ENCODE data around the gene APOOL.

APOOL gene

GRCh38 chrX:85089321-85089840, 85.7 kb downstream of the APOOL start:
- Histone ChIP-seq H3K9me3 (ENCODE audit: control insufficient read depth, insufficient read depth, low read length) (no peaks in the 10 kb centered on the region), H3K4me3 (ENCODE audit: low read depth, low read length) (no peak overlapping the region), H3K9ac (ENCODE audit: low read depth, low read length) (no peak overlapping the region), H3K27me3 (ENCODE audit: control insufficient read depth, insufficient read depth, low read length) (no peaks in the 10 kb centered on the region), H3K4me1 (ENCODE audit: control insufficient read depth, insufficient read depth, low read length) (no peaks in the 10 kb centered on the region), H3K36me3 (ENCODE audit: control insufficient read depth, insufficient read depth, low read length) (no peaks in the 10 kb centered on the region)

- H3K4me1 ChIP-seq (ENCODE audit: control insufficient read depth, insufficient read depth, low read length): no peaks in the 10 kb centered on the region
- H3K27me3 ChIP-seq (ENCODE audit: control insufficient read depth, insufficient read depth, low read length): no peaks in the 10 kb centered on the region
- H3K9ac ChIP-seq (ENCODE audit: low read depth, low read length): no peak overlapping the region
- H3K36me3 ChIP-seq (ENCODE audit: control insufficient read depth, insufficient read depth, low read length): no peaks in the 10 kb centered on the region
- peaks cover 2% of the 10 kb centered on the region for H3K9me3 ChIP-seq (ENCODE audit: control insufficient read depth, insufficient read depth, low read length)
- no peak overlapping the region for H3K4me3 ChIP-seq (ENCODE audit: low read depth, low read length)
Observed at GRCh38 chrX:85107407-85107806, 103.7 kb downstream of the APOOL start.

GRCh38 chrX:85108165-85108564, 104.5 kb downstream of the APOOL start:
- Histone ChIP-seq H3K4me1 (ENCODE audit: control insufficient read depth, insufficient read depth, low read length) (no peaks in the 10 kb centered on the region), H3K27me3 (ENCODE audit: control insufficient read depth, insufficient read depth, low read length) (no peaks in the 10 kb centered on the region), H3K36me3 (ENCODE audit: control insufficient read depth, insufficient read depth, low read length) (no peaks in the 10 kb centered on the region), H3K9me3 (ENCODE audit: control insufficient read depth, insufficient read depth, low read length) (peaks cover 2% of the 10 kb centered on the region), H3K4me3 (ENCODE audit: low read depth, low read length) (no peak overlapping the region), H3K9ac (ENCODE audit: low read depth, low read length) (no peak overlapping the region)

GRCh38 chrX:85109235-85109634, 105.6 kb downstream of the APOOL start:
- Histone ChIP-seq H3K36me3 (ENCODE audit: control insufficient read depth, insufficient read depth, low read length) (no peaks in the 10 kb centered on the region), H3K9ac (ENCODE audit: low read depth, low read length) (no peak overlapping the region), H3K4me3 (ENCODE audit: low read depth, low read length) (no peak overlapping the region), H3K9me3 (ENCODE audit: control insufficient read depth, insufficient read depth, low read length) (peaks cover 2% of the 10 kb centered on the region), H3K27me3 (ENCODE audit: control insufficient read depth, insufficient read depth, low read length) (no peaks in the 10 kb centered on the region), H3K4me1 (ENCODE audit: control insufficient read depth, insufficient read depth, low read length) (no peaks in the 10 kb centered on the region)

- no peak overlapping the region for H3K4me3 ChIP-seq (ENCODE audit: low read depth, low read length)
- peaks cover 2% of the 10 kb centered on the region for H3K9me3 ChIP-seq (ENCODE audit: control insufficient read depth, insufficient read depth, low read length)
- no peak overlapping the region for H3K9ac ChIP-seq (ENCODE audit: low read depth, low read length)
- no peaks in the 10 kb centered on the region for H3K36me3 ChIP-seq (ENCODE audit: control insufficient read depth, insufficient read depth, low read length)
- H3K27me3 ChIP-seq (ENCODE audit: control insufficient read depth, insufficient read depth, low read length): no peaks in the 10 kb centered on the region
- H3K4me1 ChIP-seq (ENCODE audit: control insufficient read depth, insufficient read depth, low read length): no peaks in the 10 kb centered on the region
Observed at GRCh38 chrX:85111347-85111746, 107.7 kb downstream of the APOOL start.

GRCh38 chrX:85112293-85112692, 108.6 kb downstream of the APOOL start:
- H3K4me1 ChIP-seq (ENCODE audit: control insufficient read depth, insufficient read depth, low read length): no peaks in the 10 kb centered on the region
- H3K4me3 ChIP-seq (ENCODE audit: low read depth, low read length): no peak overlapping the region
- H3K9ac ChIP-seq (ENCODE audit: low read depth, low read length): no peak overlapping the region
- peaks cover 2% of the 10 kb centered on the region for H3K9me3 ChIP-seq (ENCODE audit: control insufficient read depth, insufficient read depth, low read length)
- no peaks in the 10 kb centered on the region for H3K36me3 ChIP-seq (ENCODE audit: control insufficient read depth, insufficient read depth, low read length)
- H3K27me3 ChIP-seq (ENCODE audit: control insufficient read depth, insufficient read depth, low read length): no peaks in the 10 kb centered on the region

- Histone ChIP-seq H3K27me3 (ENCODE audit: control insufficient read depth, insufficient read depth, low read length) (no peaks in the 10 kb centered on the region), H3K9me3 (ENCODE audit: control insufficient read depth, insufficient read depth, low read length) (no peaks in the 10 kb centered on the region), H3K4me3 (ENCODE audit: low read depth, low read length) (no peak overlapping the region), H3K36me3 (ENCODE audit: control insufficient read depth, insufficient read depth, low read length) (no peaks in the 10 kb centered on the region), H3K9ac (ENCODE audit: low read depth, low read length) (no peak overlapping the region), H3K4me1 (ENCODE audit: control insufficient read depth, insufficient read depth, low read length) (no peaks in the 10 kb centered on the region)
Observed at GRCh38 chrX:85113746-85114145, 110.1 kb downstream of the APOOL start.

- Histone ChIP-seq H3K9ac (ENCODE audit: low read depth, low read length) (no peak overlapping the region), H3K36me3 (ENCODE audit: control insufficient read depth, insufficient read depth, low read length) (no peaks in the 10 kb centered on the region), H3K9me3 (ENCODE audit: control insufficient read depth, insufficient read depth, low read length) (no peaks in the 10 kb centered on the region), H3K4me1 (ENCODE audit: control insufficient read depth, insufficient read depth, low read length) (no peaks in the 10 kb centered on the region), H3K27me3 (ENCODE audit: control insufficient read depth, insufficient read depth, low read length) (no peaks in the 10 kb centered on the region), H3K4me3 (ENCODE audit: low read depth, low read length) (no peak overlapping the region)
Observed at GRCh38 chrX:85114171-85114570, 110.5 kb downstream of the APOOL start.

GRCh38 chrX:85114776-85115175, 111.1 kb downstream of the APOOL start:
- Histone ChIP-seq H3K27me3 (ENCODE audit: control insufficient read depth, insufficient read depth, low read length) (no peaks in the 10 kb centered on the region), H3K9ac (ENCODE audit: low read depth, low read length) (no peak overlapping the region), H3K4me3 (ENCODE audit: low read depth, low read length) (no peak overlapping the region), H3K9me3 (ENCODE audit: control insufficient read depth, insufficient read depth, low read length) (no peaks in the 10 kb centered on the region), H3K4me1 (ENCODE audit: control insufficient read depth, insufficient read depth, low read length) (no peaks in the 10 kb centered on the region), H3K36me3 (ENCODE audit: control insufficient read depth, insufficient read depth, low read length) (no peaks in the 10 kb centered on the region)

- no peaks in the 10 kb centered on the region for H3K36me3 ChIP-seq (ENCODE audit: control insufficient read depth, insufficient read depth, low read length)
- H3K27me3 ChIP-seq (ENCODE audit: control insufficient read depth, insufficient read depth, low read length): no peaks in the 10 kb centered on the region
- no peak overlapping the region for H3K9ac ChIP-seq (ENCODE audit: low read depth, low read length)
- H3K9me3 ChIP-seq (ENCODE audit: control insufficient read depth, insufficient read depth, low read length): no peaks in the 10 kb centered on the region
- H3K4me3 ChIP-seq (ENCODE audit: low read depth, low read length): no peak overlapping the region
- no peaks in the 10 kb centered on the region for H3K4me1 ChIP-seq (ENCODE audit: control insufficient read depth, insufficient read depth, low read length)
Observed at GRCh38 chrX:85115252-85115651, 111.6 kb downstream of the APOOL start.

- no peak overlapping the region for H3K4me3 ChIP-seq (ENCODE audit: low read depth, low read length)
- H3K9me3 ChIP-seq (ENCODE audit: control insufficient read depth, insufficient read depth, low read length): peaks cover 4% of the 10 kb centered on the region
- H3K27me3 ChIP-seq (ENCODE audit: control insufficient read depth, insufficient read depth, low read length): no peaks in the 10 kb centered on the region
- H3K9ac ChIP-seq (ENCODE audit: low read depth, low read length): no peak overlapping the region
- H3K4me1 ChIP-seq (ENCODE audit: control insufficient read depth, insufficient read depth, low read length): no peaks in the 10 kb centered on the region
- no peaks in the 10 kb centered on the region for H3K36me3 ChIP-seq (ENCODE audit: control insufficient read depth, insufficient read depth, low read length)
Observed at GRCh38 chrX:85136409-85136808, 132.7 kb downstream of the APOOL start.

GRCh38 chrX:85139422-85139821, 135.7 kb downstream of the APOOL start:
- H3K9ac ChIP-seq (ENCODE audit: low read depth, low read length): no peak overlapping the region
- H3K36me3 ChIP-seq (ENCODE audit: control insufficient read depth, insufficient read depth, low read length): no peaks in the 10 kb centered on the region

More at GRCh38 chrX:85139422-85139821, 135.7 kb downstream of the APOOL start:
- H3K4me3 ChIP-seq (ENCODE audit: low read depth, low read length): no peak overlapping the region
- H3K27me3 ChIP-seq (ENCODE audit: control insufficient read depth, insufficient read depth, low read length): no peaks in the 10 kb centered on the region
- H3K4me1 ChIP-seq (ENCODE audit: control insufficient read depth, insufficient read depth, low read length): no peaks in the 10 kb centered on the region
- no peaks in the 10 kb centered on the region for H3K9me3 ChIP-seq (ENCODE audit: control insufficient read depth, insufficient read depth, low read length)
